Nephron progenitor cell (in vitro differentiated cells): ENCODE measurements around the gene ZBTB37.

ENCODE experiments used
- DNase-seq: peaks from one replicate; pipeline ENCODE4 v3.0.0; 2021
- H3K27ac Mint-ChIP-seq: 2 replicates; pipeline ENCODE4 v1.8.0; 2021; ENCODE audit warnings: mild to moderate bottlenecking, moderate library complexity, mixed read lengths
- H3K27me3 Mint-ChIP-seq: 2 replicates; pipeline ENCODE4 v1.8.0; 2021; ENCODE audit warnings: mild to moderate bottlenecking, low read depth, mixed read lengths; ENCODE audit not compliant: poor library complexity
- H3K36me3 Mint-ChIP-seq: 2 replicates; pipeline ENCODE4 v1.8.0; 2021; ENCODE audit warnings: low read depth, mixed read lengths
- H3K4me1 Mint-ChIP-seq: 2 replicates; pipeline ENCODE4 v1.8.0; 2021; ENCODE audit warnings: mixed read lengths
- H3K4me3 Mint-ChIP-seq: 2 replicates; pipeline ENCODE4 v1.8.0; 2021; ENCODE audit warnings: mild to moderate bottlenecking, moderate library complexity, mixed read lengths
- H3K9me3 Mint-ChIP-seq: 2 replicates; pipeline ENCODE4 v1.8.0; 2021; ENCODE audit warnings: mild to moderate bottlenecking, moderate library complexity, mixed read lengths
- CTCF ChIP-seq: fragments of 200-600 bp; sonication (generic); IDR thresholded peaks from 2 replicates; pipeline ENCODE4 v1.5.0; 2021; ENCODE audit warnings: antibody characterized with exemption

Gene ZBTB37

GRCh38 chr1:173827611-173828010, 40.6 kb upstream of the ZBTB37 start:
- Mint-ChIP-seq H3K4me1 (peaks cover 20% of the 10 kb centered on the region), H3K4me3 (no peak overlapping the region), H3K27ac (no peak overlapping the region), H3K27me3 (peaks cover 7% of the 10 kb centered on the region), H3K9me3 (peaks cover 6% of the 10 kb centered on the region), H3K36me3 (peaks cover 26% of the 10 kb centered on the region)
- DNase-seq, result no peak
- TF ChIP-seq CTCF, result no peak

- Mint-ChIP-seq H3K27me3 (no peaks in the 10 kb centered on the region), H3K9me3 (no peaks in the 10 kb centered on the region), H3K4me1 (no peaks in the 10 kb centered on the region), H3K4me3 (no peak overlapping the region), H3K27ac (no peak overlapping the region), H3K36me3 (peaks cover 33% of the 10 kb centered on the region)
- DNase-seq, result no peak
- TF ChIP-seq CTCF, result no peak
Observed at GRCh38 chr1:173832748-173833147, 35.4 kb upstream of the ZBTB37 start.

- no peak for DNase-seq
- no peak overlapping the region for H3K4me3 Mint-ChIP-seq
- peaks cover 7% of the 10 kb centered on the region for H3K4me1 Mint-ChIP-seq
- no peaks in the 10 kb centered on the region for H3K27me3 Mint-ChIP-seq
- peaks cover 66% of the 10 kb centered on the region for H3K36me3 Mint-ChIP-seq
- H3K9me3 Mint-ChIP-seq, result no peaks in the 10 kb centered on the region
- TF ChIP-seq CTCF, result no peak
- no peak overlapping the region for H3K27ac Mint-ChIP-seq
Observed at GRCh38 chr1:173852105-173852504, 16.1 kb upstream of the ZBTB37 start.

GRCh38 chr1:173853074-173853473, 15.1 kb upstream of the ZBTB37 start:
- Mint-ChIP-seq H3K4me3 (no peak overlapping the region), H3K27me3 (no peaks in the 10 kb centered on the region), H3K27ac (peak overlapping the region; percentile 97), H3K4me1 (peaks cover 7% of the 10 kb centered on the region), H3K36me3 (peaks cover 67% of the 10 kb centered on the region), H3K9me3 (no peaks in the 10 kb centered on the region)
- no peak for TF ChIP-seq CTCF
- DNase-seq, result no peak

GRCh38 chr1:173856014-173856413, 12.2 kb upstream of the ZBTB37 start:
- DNase-seq, result no peak
- H3K36me3 Mint-ChIP-seq, result peaks cover 77% of the 10 kb centered on the region
- no peak for TF ChIP-seq CTCF
- peaks cover 7% of the 10 kb centered on the region for H3K4me1 Mint-ChIP-seq
- H3K9me3 Mint-ChIP-seq, result no peaks in the 10 kb centered on the region
- peak overlapping the region; percentile 3 for H3K27ac Mint-ChIP-seq
- H3K4me3 Mint-ChIP-seq, result no peak overlapping the region
- H3K27me3 Mint-ChIP-seq, result no peaks in the 10 kb centered on the region

GRCh38 chr1:173856903-173857302, 11.3 kb upstream of the ZBTB37 start:
- Mint-ChIP-seq H3K4me1 (peaks cover 7% of the 10 kb centered on the region), H3K36me3 (peaks cover 72% of the 10 kb centered on the region), H3K4me3 (no peak overlapping the region), H3K27ac (no peak overlapping the region), H3K27me3 (no peaks in the 10 kb centered on the region), H3K9me3 (no peaks in the 10 kb centered on the region)
- TF ChIP-seq CTCF, result no peak
- no peak for DNase-seq
